ENCODE data around the gene MED25. TPM values are rescaled to one million over a fixed set of nuclear protein-coding genes. Genes with fewer than 3 reads are reported as not detected.

The MED25 gene
- total RNA-seq, 2 donors from 2014 or later, result 38.4 to 173 TPM

DNA sequence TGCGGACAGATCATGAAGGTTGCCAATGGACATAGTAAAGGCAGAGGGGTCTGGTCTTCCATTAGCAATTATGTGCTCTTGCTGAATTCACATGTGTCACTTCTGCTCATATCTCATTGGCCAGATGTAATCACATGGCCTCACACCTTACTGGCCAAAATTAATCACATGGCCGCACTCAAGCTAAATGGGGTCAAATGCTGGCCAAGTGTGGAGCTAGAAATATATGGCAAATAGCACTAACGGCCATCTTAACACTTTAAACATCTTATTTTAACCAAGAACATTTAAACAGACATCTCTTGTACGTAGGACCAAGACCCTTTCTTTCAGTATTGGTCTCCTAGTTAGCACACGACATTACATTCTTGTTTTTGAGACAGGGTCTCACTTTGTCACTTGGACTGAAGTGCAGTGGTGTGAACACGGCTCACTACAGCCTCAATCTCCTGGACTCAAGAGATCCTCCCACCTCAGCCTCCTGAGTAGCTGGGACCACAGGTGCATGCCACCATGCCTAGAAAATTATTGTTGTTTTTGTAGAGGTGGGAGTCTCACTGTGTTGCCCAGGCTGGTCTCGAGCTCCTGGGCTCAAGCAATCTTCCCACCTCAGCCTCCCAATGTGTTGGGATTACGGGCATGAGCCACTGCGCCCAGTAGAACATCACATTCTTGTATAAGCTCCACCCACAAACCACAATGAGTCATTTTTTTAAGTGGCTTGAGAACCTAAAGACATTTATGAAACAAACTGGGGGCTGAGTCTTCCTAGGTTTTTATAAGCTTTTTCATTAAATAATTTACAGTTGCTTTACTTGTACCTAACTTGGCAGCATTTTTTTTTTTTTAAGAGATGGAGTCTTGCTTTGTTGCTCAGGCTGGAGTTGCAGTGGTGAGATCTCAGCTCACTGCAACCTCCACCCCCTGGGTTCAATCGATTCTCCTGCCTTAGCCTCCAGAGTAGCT, 29.9 kb downstream of the MED25 start:
- DNase-seq (ENCODE audit: low spot score), result no peak
- 91% methylated on average over 10 of the region's 10 CpGs for WGBS
- no peaks in the 10 kb centered on the region for H3K27me3 ChIP-seq (replicated peaks; ENCODE audit: insufficient read depth)
- intact Hi-C loops (cut with DNase I), result no loop called here
- TF ChIP-seq POLR2A (IDR thresholded peaks at IDR 0.05) (no peak), POLR2AphosphoS5 (IDR thresholded peaks at IDR 0.05) (no peak)
- TF ChIP-seq, protein P1, sequence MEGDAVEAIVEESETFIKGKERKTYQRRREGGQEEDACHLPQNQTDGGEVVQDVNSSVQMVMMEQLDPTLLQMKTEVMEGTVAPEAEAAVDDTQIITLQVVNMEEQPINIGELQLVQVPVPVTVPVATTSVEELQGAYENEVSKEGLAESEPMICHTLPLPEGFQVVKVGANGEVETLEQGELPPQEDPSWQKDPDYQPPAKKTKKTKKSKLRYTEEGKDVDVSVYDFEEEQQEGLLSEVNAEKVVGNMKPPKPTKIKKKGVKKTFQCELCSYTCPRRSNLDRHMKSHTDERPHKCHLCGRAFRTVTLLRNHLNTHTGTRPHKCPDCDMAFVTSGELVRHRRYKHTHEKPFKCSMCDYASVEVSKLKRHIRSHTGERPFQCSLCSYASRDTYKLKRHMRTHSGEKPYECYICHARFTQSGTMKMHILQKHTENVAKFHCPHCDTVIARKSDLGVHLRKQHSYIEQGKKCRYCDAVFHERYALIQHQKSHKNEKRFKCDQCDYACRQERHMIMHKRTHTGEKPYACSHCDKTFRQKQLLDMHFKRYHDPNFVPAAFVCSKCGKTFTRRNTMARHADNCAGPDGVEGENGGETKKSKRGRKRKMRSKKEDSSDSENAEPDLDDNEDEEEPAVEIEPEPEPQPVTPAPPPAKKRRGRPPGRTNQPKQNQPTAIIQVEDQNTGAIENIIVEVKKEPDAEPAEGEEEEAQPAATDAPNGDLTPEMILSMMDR (IDR thresholded peaks at IDR 0.05), result no peak
- no peaks in the 10 kb centered on the region for H3K4me1 ChIP-seq (replicated peaks)
- H3K27ac ChIP-seq, result no peak overlapping the region
- no peaks in the 10 kb centered on the region for H3K36me3 ChIP-seq
- H3K9me3 ChIP-seq, result no peaks in the 10 kb centered on the region
- no peak overlapping the region for H3K4me3 ChIP-seq

GRCh38 chr19:49848938-49849337, 30.8 kb downstream of the MED25 start:
- no peak overlapping the region for H3K27ac ChIP-seq
- H3K27me3 ChIP-seq (replicated peaks; ENCODE audit: insufficient read depth), result no peaks in the 10 kb centered on the region
- no peak for DNase-seq (ENCODE audit: low spot score)
- no peaks in the 10 kb centered on the region for H3K4me1 ChIP-seq (replicated peaks)
- TF ChIP-seq POLR2A (IDR thresholded peaks at IDR 0.05), result no peak
- TF ChIP-seq, protein P1 (IDR thresholded peaks at IDR 0.05), result no peak
- TF ChIP-seq POLR2AphosphoS5 (IDR thresholded peaks at IDR 0.05), result no peak
- no peak overlapping the region for H3K4me3 ChIP-seq
- H3K9me3 ChIP-seq, result no peaks in the 10 kb centered on the region
- whole genome bisulfite sequencing, result 91% methylated on average over 3 of the region's 3 CpGs
- intact Hi-C loops (cut with DNase I), result no loop called here
- no peaks in the 10 kb centered on the region for H3K36me3 ChIP-seq

- TF ChIP-seq, protein P1 (IDR thresholded peaks at IDR 0.05), result no peak
- no peak for TF ChIP-seq POLR2A (IDR thresholded peaks at IDR 0.05)
- no peak for TF ChIP-seq POLR2AphosphoS5 (IDR thresholded peaks at IDR 0.05)
- Histone ChIP-seq H3K27ac (peak overlapping the region; percentile 99 to 100), H3K4me1 (replicated peaks) (no peaks in the 10 kb centered on the region), H3K36me3 (no peaks in the 10 kb centered on the region), H3K27me3 (replicated peaks; ENCODE audit: insufficient read depth) (no peaks in the 10 kb centered on the region), H3K9me3 (no peaks in the 10 kb centered on the region), H3K4me3 (peak overlapping the region; percentile 62 to 91)
- no peak for DNase-seq (ENCODE audit: low spot score)
- 93% methylated on average over 15 of the region's 15 CpGs for WGBS
- intact Hi-C loops (cut with DNase I), result loop anchor here (5.0 kb wide), 1 partner anchor 32 kb away; the partner anchor contains the start of gene MED25
Observed at GRCh38 chr19:49849433-49850220, 31.5 kb downstream of the MED25 start.

- H3K27ac ChIP-seq, result peak overlapping the region; percentile 99 to 100
- TF ChIP-seq, protein P1 (IDR thresholded peaks at IDR 0.05), result no peak
- TF ChIP-seq POLR2AphosphoS5 (IDR thresholded peaks at IDR 0.05), result no peak
- TF ChIP-seq POLR2A (IDR thresholded peaks at IDR 0.05), result no peak
- peak overlapping the region; percentile 62 to 91 for H3K4me3 ChIP-seq
- no peak for DNase-seq (ENCODE audit: low spot score)
- H3K9me3 ChIP-seq, result no peaks in the 10 kb centered on the region
- H3K4me1 ChIP-seq (replicated peaks), result no peaks in the 10 kb centered on the region
- WGBS, result 64% methylated on average over 12 of the region's 12 CpGs
- H3K36me3 ChIP-seq, result peaks cover 0 to 3% of the 10 kb centered on the region in 2 donors
- no peaks in the 10 kb centered on the region for H3K27me3 ChIP-seq (replicated peaks; ENCODE audit: insufficient read depth)
- intact Hi-C loops (cut with DNase I), result loop anchor here (5.0 kb wide), 1 partner anchor 33 kb away; the partner anchor contains the start of gene MED25
Observed at GRCh38 chr19:49850221-49850486, 32.1 kb downstream of the MED25 start.

Measured in prostate gland (tissue), 2 donors.